Choroid plexus epithelial cell (primary cell): ENCODE results near the gene GUCY1A1.

Experiments used
- DNase-seq: peaks from one replicate; pipeline ENCODE4 v3.0.0-alpha.2; 2010; ENCODE audit warnings: low read depth
- H3K4me3 ChIP-seq: 2 replicates; pipeline ENCODE4 v1.5.1; 2011; ENCODE audit warnings: low read depth, mild to moderate bottlenecking, control low read depth, low read length, moderate library complexity
- CTCF ChIP-seq: conservative IDR thresholded peaks from 2 replicates; pipeline ENCODE4 v1.5.1; 2011; ENCODE audit warnings: low read depth, mild to moderate bottlenecking, control low read depth, inconsistent platforms, low read length, moderate library complexity

Gene GUCY1A1

GRCh38 chr4:155734065-155734464 lies 67.4 kb downstream of the GUCY1A1 start:
- no peak for TF ChIP-seq CTCF
- DNase-seq, result peak; percentile 31
- no peak overlapping the region for H3K4me3 ChIP-seq

- no peak for DNase-seq
- TF ChIP-seq CTCF, result no peak
- H3K4me3 ChIP-seq, result no peak overlapping the region
These were observed 68.3 kb downstream of the GUCY1A1 start for GRCh38 chr4:155734951-155735350.

- TF ChIP-seq CTCF, result no peak
- H3K4me3 ChIP-seq, result no peak overlapping the region
- peak; percentile 18 for DNase-seq
These were observed 68.8 kb downstream of the GUCY1A1 start for GRCh38 chr4:155735496-155735895.

GRCh38 chr4:155738548-155738947 lies 71.9 kb downstream of the GUCY1A1 start:
- no peak for DNase-seq
- no peak for TF ChIP-seq CTCF
- H3K4me3 ChIP-seq, result no peak overlapping the region

GRCh38 chr4:155741546-155741945 lies 74.9 kb downstream of the GUCY1A1 start:
- no peak for TF ChIP-seq CTCF
- H3K4me3 ChIP-seq, result no peak overlapping the region
- no peak for DNase-seq

- no peak overlapping the region for H3K4me3 ChIP-seq
- DNase-seq, result no peak
- TF ChIP-seq CTCF, result peak; percentile 14
These were observed 75.8 kb downstream of the GUCY1A1 start for GRCh38 chr4:155742310-155743015.

- H3K4me3 ChIP-seq, result no peak overlapping the region
- no peak for TF ChIP-seq CTCF
- peak; percentile 28 for DNase-seq
These were observed 79.3 kb downstream of the GUCY1A1 start for GRCh38 chr4:155745984-155746383.
